GM15510 (cell line): ENCODE measurements around the gene EPHB2.

Experiments
- POLR2A ChIP-seq: IDR thresholded peaks from 3 replicates; pipeline ENCODE4 v1.6.1; 2011; ENCODE audit warnings: borderline replicate concordance; ENCODE audit not compliant: insufficient read length; ENCODE audit errors: extremely low read depth

The EPHB2 gene

GRCh38 chr1:22888320-22889075, 177.9 kb downstream of the EPHB2 start:
- TF ChIP-seq POLR2A: no peak

GRCh38 chr1:22889213-22889827, 178.7 kb downstream of the EPHB2 start:
- no peak for TF ChIP-seq POLR2A

GRCh38 chr1:22892789-22893188, 182.2 kb downstream of the EPHB2 start:
- TF ChIP-seq POLR2A: no peak

GRCh38 chr1:22893292-22893691, 182.7 kb downstream of the EPHB2 start:
- no peak for TF ChIP-seq POLR2A

GRCh38 chr1:22895357-22895756, 184.7 kb downstream of the EPHB2 start:
- no peak for TF ChIP-seq POLR2A

- TF ChIP-seq POLR2A: no peak
Observed at GRCh38 chr1:22896184-22896583, 185.5 kb downstream of the EPHB2 start.

GRCh38 chr1:22900451-22900850, 189.8 kb downstream of the EPHB2 start:
- TF ChIP-seq POLR2A: no peak

- no peak for TF ChIP-seq POLR2A
Observed at GRCh38 chr1:22903113-22903512, 192.5 kb downstream of the EPHB2 start.

- TF ChIP-seq POLR2A: no peak
Observed at GRCh38 chr1:22906968-22907367, 196.3 kb downstream of the EPHB2 start.

GRCh38 chr1:22907528-22907927, 196.9 kb downstream of the EPHB2 start:
- no peak for TF ChIP-seq POLR2A

- TF ChIP-seq POLR2A: no peak
Observed at GRCh38 chr1:22908880-22909426, 198.3 kb downstream of the EPHB2 start.

- no peak for TF ChIP-seq POLR2A
Observed at GRCh38 chr1:22910286-22910685, 199.6 kb downstream of the EPHB2 start.

GRCh38 chr1:22910986-22911651, 200.5 kb downstream of the EPHB2 start:
- no peak for TF ChIP-seq POLR2A

- no peak for TF ChIP-seq POLR2A
Observed at GRCh38 chr1:22912311-22912710, 201.7 kb downstream of the EPHB2 start.

- no peak for TF ChIP-seq POLR2A
Observed at GRCh38 chr1:22913421-22914141, 202.9 kb downstream of the EPHB2 start.
